GM06990 (cell line): ENCODE results near the gene DNAJC17.

ENCODE experiments used
- DNase-seq: peaks from one replicate; pipeline ENCODE4 v3.0.0-alpha.2; 2011; ENCODE audit not compliant: insufficient read length; ENCODE audit errors: extremely low read depth
- H3K27me3 ChIP-seq: replicated peaks from 2 replicates; pipeline ENCODE4 v1.6.0; 2011; ENCODE audit warnings: low read length; ENCODE audit not compliant: control insufficient read depth, insufficient read depth
- H3K36me3 ChIP-seq: 2 replicates; pipeline ENCODE4 v1.5.1; 2011; ENCODE audit warnings: low read length; ENCODE audit not compliant: control insufficient read depth, insufficient read depth
- H3K4me3 ChIP-seq: replicated peaks from 2 replicates; pipeline ENCODE4 v1.5.1; 2011; ENCODE audit warnings: low read depth, mild to moderate bottlenecking, control low read depth, low read length
- TF ChIP-seq, protein P1 (sequence below): IDR thresholded peaks from 2 replicates; pipeline ENCODE4 v1.5.1; 2011; ENCODE audit warnings: low read length, control low read depth, mild to moderate bottlenecking, inconsistent platforms; ENCODE audit not compliant: insufficient read depth, poor library complexity, severe bottlenecking

The DNAJC17 gene

DNA sequence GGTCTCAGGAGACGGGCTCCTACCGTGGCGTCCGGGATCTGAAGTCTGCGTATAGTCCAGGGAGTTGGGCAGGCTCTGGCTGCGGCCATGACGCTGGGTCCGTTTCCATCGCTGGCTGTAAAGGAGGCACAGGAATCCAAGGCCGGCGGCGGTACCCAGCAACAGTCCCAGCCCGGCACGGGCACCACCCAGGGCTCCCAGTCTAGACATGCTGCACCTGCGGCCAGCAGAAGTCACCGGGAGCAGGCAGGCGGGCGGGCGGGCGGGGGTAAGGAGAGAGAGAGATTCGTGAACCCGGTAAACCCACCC lies 52.7 kb downstream of the DNAJC17 start:
- H3K36me3 ChIP-seq: peaks cover 11% of the 10 kb centered on the region
- no peak for DNase-seq
- no peaks in the 10 kb centered on the region for H3K27me3 ChIP-seq
- peak overlapping the region; percentile 98 for H3K4me3 ChIP-seq
- TF ChIP-seq, protein P1, sequence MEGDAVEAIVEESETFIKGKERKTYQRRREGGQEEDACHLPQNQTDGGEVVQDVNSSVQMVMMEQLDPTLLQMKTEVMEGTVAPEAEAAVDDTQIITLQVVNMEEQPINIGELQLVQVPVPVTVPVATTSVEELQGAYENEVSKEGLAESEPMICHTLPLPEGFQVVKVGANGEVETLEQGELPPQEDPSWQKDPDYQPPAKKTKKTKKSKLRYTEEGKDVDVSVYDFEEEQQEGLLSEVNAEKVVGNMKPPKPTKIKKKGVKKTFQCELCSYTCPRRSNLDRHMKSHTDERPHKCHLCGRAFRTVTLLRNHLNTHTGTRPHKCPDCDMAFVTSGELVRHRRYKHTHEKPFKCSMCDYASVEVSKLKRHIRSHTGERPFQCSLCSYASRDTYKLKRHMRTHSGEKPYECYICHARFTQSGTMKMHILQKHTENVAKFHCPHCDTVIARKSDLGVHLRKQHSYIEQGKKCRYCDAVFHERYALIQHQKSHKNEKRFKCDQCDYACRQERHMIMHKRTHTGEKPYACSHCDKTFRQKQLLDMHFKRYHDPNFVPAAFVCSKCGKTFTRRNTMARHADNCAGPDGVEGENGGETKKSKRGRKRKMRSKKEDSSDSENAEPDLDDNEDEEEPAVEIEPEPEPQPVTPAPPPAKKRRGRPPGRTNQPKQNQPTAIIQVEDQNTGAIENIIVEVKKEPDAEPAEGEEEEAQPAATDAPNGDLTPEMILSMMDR: no peak

DNA sequence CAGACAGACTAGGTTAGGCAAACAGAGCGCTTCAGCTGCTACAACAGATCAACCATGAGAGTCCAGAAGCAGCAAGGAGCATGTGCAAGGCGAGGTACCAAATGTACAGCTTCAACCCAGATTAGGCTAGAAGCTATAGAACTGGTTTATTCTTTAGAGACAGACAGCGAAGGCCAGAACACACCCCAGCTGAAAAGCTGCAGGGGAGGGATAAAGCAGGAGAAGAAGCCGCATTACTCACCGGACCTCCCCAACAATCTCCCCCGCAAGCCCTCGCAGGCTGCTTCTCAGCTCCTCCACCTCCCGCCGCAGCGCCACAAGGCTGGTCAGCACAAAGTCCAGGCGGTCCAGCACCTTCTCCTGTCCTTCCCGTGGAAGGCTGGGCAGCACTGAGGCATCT lies 55.5 kb downstream of the DNAJC17 start:
- TF ChIP-seq, protein P1: no peak
- Histone ChIP-seq H3K27me3 (no peaks in the 10 kb centered on the region), H3K4me3 (no peak overlapping the region), H3K36me3 (peaks cover 16% of the 10 kb centered on the region)
- DNase-seq: no peak

DNA sequence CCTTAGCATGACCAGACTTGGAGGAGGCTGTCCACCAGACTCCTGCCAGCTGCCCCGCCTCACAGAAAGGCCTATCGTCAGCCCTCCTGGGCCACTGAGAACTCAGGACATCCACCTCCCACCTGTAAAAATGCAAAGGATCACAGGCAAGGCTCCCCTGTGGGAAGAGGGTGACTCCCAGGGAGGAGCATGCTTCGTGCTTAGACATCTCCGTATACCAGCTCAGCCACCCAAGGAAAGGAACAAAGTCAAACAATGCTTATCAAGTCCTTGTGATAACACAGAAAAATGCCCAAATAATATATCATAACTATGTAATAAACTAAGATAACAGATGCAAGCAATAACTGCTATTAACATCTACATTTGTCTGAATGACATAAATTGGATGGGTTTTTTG lies 56.4 kb downstream of the DNAJC17 start:
- TF ChIP-seq, protein P1: no peak
- Histone ChIP-seq H3K27me3 (no peaks in the 10 kb centered on the region), H3K36me3 (peaks cover 17% of the 10 kb centered on the region)

DNA sequence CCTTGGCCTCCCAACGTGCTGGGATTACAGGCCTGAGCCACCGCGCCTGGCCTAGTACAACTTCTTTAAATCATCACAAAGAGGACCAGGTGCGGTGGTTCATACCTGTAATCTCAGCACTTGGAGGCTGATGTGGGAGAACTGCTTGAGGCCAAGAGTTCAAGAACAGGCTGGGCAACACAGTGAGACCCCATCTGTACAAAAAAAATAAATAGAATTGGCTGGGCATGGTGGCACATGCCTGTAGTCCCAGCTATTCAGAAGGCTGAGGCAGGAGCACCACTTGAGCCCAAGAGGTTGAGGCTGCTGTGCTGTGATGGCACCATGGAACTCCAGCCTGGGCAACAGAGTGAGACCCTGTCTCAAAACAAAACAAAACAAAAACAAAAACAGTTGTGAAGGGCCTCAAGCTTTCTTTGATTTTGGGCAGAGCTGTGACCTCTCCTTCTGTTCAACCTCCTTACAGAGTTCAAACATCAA lies 58.1 kb downstream of the DNAJC17 start:
- no peaks in the 10 kb centered on the region for H3K27me3 ChIP-seq
- DNase-seq: no peak
- peaks cover 24% of the 10 kb centered on the region for H3K36me3 ChIP-seq
- TF ChIP-seq, protein P1: no peak
- H3K4me3 ChIP-seq: no peak overlapping the region

More for the DNA sequence above, 56.4 kb downstream of the DNAJC17 start:
- H3K4me3 ChIP-seq: no peak overlapping the region
- DNase-seq: no peak

DNA sequence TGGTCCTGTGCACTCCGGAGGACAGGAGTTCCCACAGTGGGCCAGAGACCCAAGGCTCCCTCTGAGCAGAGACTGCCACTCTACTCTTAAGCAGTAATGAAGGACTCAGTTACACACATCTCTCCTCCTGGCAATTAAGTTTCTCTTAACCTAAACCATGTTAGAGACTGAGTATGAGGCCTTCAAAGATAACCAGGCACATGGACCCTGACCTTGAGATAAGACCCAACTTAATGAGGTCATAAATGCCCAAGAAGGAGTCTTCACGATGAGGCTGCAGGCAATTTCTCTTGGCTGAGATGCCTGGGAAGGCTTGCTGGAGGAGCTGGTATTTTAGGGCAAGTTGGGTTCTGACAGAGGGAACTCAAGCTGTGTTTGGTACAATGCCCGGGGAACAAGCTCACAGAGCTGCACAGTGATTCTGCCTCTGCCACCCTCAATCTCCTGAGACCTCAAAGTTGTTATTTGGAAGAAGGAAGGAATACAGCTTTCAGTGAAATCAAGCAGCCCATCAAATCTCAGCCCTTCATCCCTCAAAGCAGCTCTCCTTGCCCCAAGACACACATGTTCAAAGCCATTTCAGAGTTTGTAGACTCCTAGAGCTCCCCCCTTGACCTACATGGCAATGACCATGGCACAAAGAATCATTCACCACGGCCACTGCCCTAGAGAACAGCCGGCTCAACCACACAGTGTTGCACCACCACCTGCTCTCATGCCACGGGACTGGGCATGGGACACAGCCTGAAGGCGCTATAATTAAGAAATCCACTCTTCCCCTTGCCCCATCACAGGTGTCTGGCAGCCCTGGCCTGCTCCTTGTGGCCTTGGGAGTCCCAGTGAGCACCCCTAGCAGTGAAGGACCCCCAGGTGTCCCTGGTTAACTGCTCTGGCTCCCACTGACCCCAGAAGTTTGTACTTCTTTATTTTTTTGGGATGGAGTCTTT lies 59.3 kb downstream of the DNAJC17 start:
- Histone ChIP-seq H3K27me3 (no peaks in the 10 kb centered on the region), H3K36me3 (peaks cover 25% of the 10 kb centered on the region), H3K4me3 (no peak overlapping the region)
- TF ChIP-seq, protein P1: no peak
- no peak for DNase-seq
